ENCODE data around the gene TCAP.

Gene TCAP

GRCh38 chr17:39638317-39638716 lies 26.8 kb upstream of the TCAP start:
- H3K27ac ChIP-seq, result peak overlapping the region; percentile 94; the same call in 1 of the 2 replicates
- no peak for TF ChIP-seq Cebpa-rat (IDR thresholded peaks at IDR 0.05)
- H3K27me3 ChIP-seq, result no peaks in the 10 kb centered on the region
- peaks cover 16% of the 10 kb centered on the region; the same call in 1 of the 2 replicates for H3K36me3 ChIP-seq
- H4K20me1 ChIP-seq, result peaks cover 55% of the 10 kb centered on the region
- H3K9me3 ChIP-seq, result no peaks in the 10 kb centered on the region
- peak overlapping the region; percentile 94 for H3K4me2 ChIP-seq
- H3K4me3 ChIP-seq, result peak overlapping the region; percentile 85
- H3K4me1 ChIP-seq, result peaks cover 86% of the 10 kb centered on the region
- H3K9ac ChIP-seq, result peak overlapping the region; percentile 89; the same call in 1 of the 2 replicates

GRCh38 chr17:39639043-39639442 lies 26.1 kb upstream of the TCAP start:
- Histone ChIP-seq H4K20me1 (peaks cover 63% of the 10 kb centered on the region), H3K4me2 (peak overlapping the region; percentile 94), H3K9me3 (no peaks in the 10 kb centered on the region), H3K27me3 (no peaks in the 10 kb centered on the region), H3K9ac (no peak overlapping the region), H3K4me3 (no peak overlapping the region), H3K4me1 (peaks cover 92% of the 10 kb centered on the region), H3K36me3 (peaks cover 20% of the 10 kb centered on the region; the same call in 1 of the 2 replicates), H3K27ac (no peak overlapping the region)
- no peak for TF ChIP-seq Cebpa-rat (IDR thresholded peaks at IDR 0.05)

- no peak for TF ChIP-seq Cebpa-rat (IDR thresholded peaks at IDR 0.05)
- H3K27me3 ChIP-seq, result no peaks in the 10 kb centered on the region
- no peaks in the 10 kb centered on the region for H3K9me3 ChIP-seq
- H3K4me3 ChIP-seq, result no peak overlapping the region
- no peak overlapping the region for H3K27ac ChIP-seq
- H3K4me1 ChIP-seq, result peaks cover 85% of the 10 kb centered on the region
- peak overlapping the region; percentile 42 for H3K4me2 ChIP-seq
- peaks cover 23% of the 10 kb centered on the region for H3K36me3 ChIP-seq
- no peak overlapping the region for H3K9ac ChIP-seq
- H4K20me1 ChIP-seq, result peaks cover 70% of the 10 kb centered on the region
Measured at GRCh38 chr17:39639566-39640458, 25.3 kb upstream of the TCAP start.

GRCh38 chr17:39640591-39641031 lies 24.5 kb upstream of the TCAP start:
- no peak overlapping the region for H3K27ac ChIP-seq
- no peaks in the 10 kb centered on the region for H3K9me3 ChIP-seq
- H3K4me3 ChIP-seq, result no peak overlapping the region
- peaks cover 29% of the 10 kb centered on the region for H3K36me3 ChIP-seq
- H3K4me2 ChIP-seq, result peak overlapping the region; percentile 32
- no peak for TF ChIP-seq Cebpa-rat (IDR thresholded peaks at IDR 0.05)
- no peaks in the 10 kb centered on the region for H3K27me3 ChIP-seq
- H3K9ac ChIP-seq, result 0 out of 2 replicates have a peak overlapping the region, but pooled peaks have one; percentile 25
- peaks cover 77% of the 10 kb centered on the region for H3K4me1 ChIP-seq
- peaks cover 78% of the 10 kb centered on the region for H4K20me1 ChIP-seq

GRCh38 chr17:39641097-39641496 lies 24.1 kb upstream of the TCAP start:
- TF ChIP-seq Cebpa-rat (IDR thresholded peaks at IDR 0.05), result no peak
- H3K36me3 ChIP-seq, result peaks cover 30% of the 10 kb centered on the region
- H3K27me3 ChIP-seq, result no peaks in the 10 kb centered on the region
- H3K9me3 ChIP-seq, result no peaks in the 10 kb centered on the region
- H3K9ac ChIP-seq, result no peak overlapping the region
- no peak overlapping the region for H3K4me3 ChIP-seq
- peak overlapping the region; percentile 32 for H3K4me2 ChIP-seq
- peaks cover 83% of the 10 kb centered on the region for H4K20me1 ChIP-seq
- H3K4me1 ChIP-seq, result peaks cover 72% of the 10 kb centered on the region
- no peak overlapping the region for H3K27ac ChIP-seq

GRCh38 chr17:39641883-39642282 lies 23.3 kb upstream of the TCAP start:
- no peaks in the 10 kb centered on the region for H3K9me3 ChIP-seq
- H3K27me3 ChIP-seq, result no peaks in the 10 kb centered on the region
- 0 out of 2 replicates have a peak overlapping the region, but pooled peaks have one; percentile 2 for H3K4me2 ChIP-seq
- H3K4me3 ChIP-seq, result no peak overlapping the region
- H3K27ac ChIP-seq, result no peak overlapping the region
- no peak for TF ChIP-seq Cebpa-rat (IDR thresholded peaks at IDR 0.05)
- H3K4me1 ChIP-seq, result peaks cover 65% of the 10 kb centered on the region
- H3K9ac ChIP-seq, result no peak overlapping the region
- H4K20me1 ChIP-seq, result peaks cover 91% of the 10 kb centered on the region
- peaks cover 35% of the 10 kb centered on the region for H3K36me3 ChIP-seq

- H3K36me3 ChIP-seq, result peaks cover 35% of the 10 kb centered on the region
- 0 out of 2 replicates have a peak overlapping the region, but pooled peaks have one; percentile 2 for H3K4me2 ChIP-seq
- H3K4me3 ChIP-seq, result no peak overlapping the region
- H3K4me1 ChIP-seq, result peaks cover 64% of the 10 kb centered on the region
- no peak overlapping the region for H3K9ac ChIP-seq
- H3K27ac ChIP-seq, result no peak overlapping the region
- no peak for TF ChIP-seq Cebpa-rat (IDR thresholded peaks at IDR 0.05)
- no peaks in the 10 kb centered on the region for H3K27me3 ChIP-seq
- no peaks in the 10 kb centered on the region for H3K9me3 ChIP-seq
- H4K20me1 ChIP-seq, result peaks cover 96% of the 10 kb centered on the region
Measured at GRCh38 chr17:39642291-39643074, 22.7 kb upstream of the TCAP start.

- Histone ChIP-seq H3K4me3 (no peak overlapping the region), H3K4me1 (peaks cover 57% of the 10 kb centered on the region), H4K20me1 (peaks cover 94% of the 10 kb centered on the region), H3K27me3 (no peaks in the 10 kb centered on the region), H3K36me3 (peaks cover 35% of the 10 kb centered on the region), H3K4me2 (no peak overlapping the region), H3K27ac (no peak overlapping the region), H3K9me3 (no peaks in the 10 kb centered on the region), H3K9ac (no peak overlapping the region)
- TF ChIP-seq Cebpa-rat (IDR thresholded peaks at IDR 0.05), result no peak
Measured at GRCh38 chr17:39643271-39643670, 21.9 kb upstream of the TCAP start.

GRCh38 chr17:39647256-39647655 lies 17.9 kb upstream of the TCAP start:
- peaks cover 41% of the 10 kb centered on the region for H3K4me1 ChIP-seq
- H3K27me3 ChIP-seq, result no peaks in the 10 kb centered on the region
- H3K9me3 ChIP-seq, result no peaks in the 10 kb centered on the region
- H4K20me1 ChIP-seq, result peaks cover 98% of the 10 kb centered on the region
- H3K4me3 ChIP-seq, result no peak overlapping the region
- TF ChIP-seq Cebpa-rat (IDR thresholded peaks at IDR 0.05), result no peak
- peaks cover 31% of the 10 kb centered on the region for H3K36me3 ChIP-seq
- no peak overlapping the region for H3K4me2 ChIP-seq
- H3K9ac ChIP-seq, result no peak overlapping the region
- H3K27ac ChIP-seq, result no peak overlapping the region

All from BLaER1 (cell line).